Thoracic aorta (tissue), 2 donors: ENCODE results near the gene CPT2. TPM values are rescaled to one million over a fixed set of nuclear protein-coding genes. Genes with fewer than 3 reads are reported as not detected.

ENCODE experiments used
- ATAC-seq: fragments of 150-250 bp; one replicate; pipeline ENCODE4 v1.8.0; 2017; ENCODE audit warnings: low read depth; ENCODE audit not compliant: insufficient number of reproducible peaks, low FRiP score
- DNase-seq: peaks from one replicate; pipeline ENCODE4 v3.0.0-alpha.2; 2020; ENCODE audit warnings: low spot score
- H3K27ac ChIP-seq, 2 donors: fragments of 200-600 bp; sonication (generic); 1 replicate in 1 of 2; 2 replicates in 1 of 2; pipeline ENCODE4 v1.5.1; 2016; ENCODE audit warnings: mild to moderate bottlenecking in 2 of 2, moderate library complexity in 2 of 2
- H3K27me3 ChIP-seq: fragments of 200-600 bp; sonication (generic); replicated peaks from 2 replicates; pipeline ENCODE4 v1.6.0; 2016; ENCODE audit warnings: mild to moderate bottlenecking; ENCODE audit not compliant: insufficient read depth
- H3K36me3 ChIP-seq: fragments of 200-600 bp; sonication (generic); one replicate; pipeline ENCODE4 v1.5.1; 2016
- H3K4me1 ChIP-seq, 2 donors: fragments of 200-600 bp; sonication (generic); 1 replicate in 1 of 2; 2 replicates in 1 of 2; pipeline versions ENCODE4 v1.5.1 to v1.6.0; 2016; ENCODE audit warnings: low read depth in 2 of 2, mild to moderate bottlenecking in 1 of 2; ENCODE audit not compliant: control insufficient read depth in 1 of 2
- H3K4me3 ChIP-seq: fragments of 200-600 bp; sonication (generic); 2 replicates; pipeline ENCODE4 v1.5.1; 2016; ENCODE audit warnings: mild to moderate bottlenecking
- H3K9me3 ChIP-seq: fragments of 200-600 bp; sonication (generic); 2 replicates; pipeline ENCODE4 v1.5.1; 2016
- total RNA-seq, 2 donors: library from RNA; depleted of rRNA; stranded (reverse); fragments of >200 nt; gene quantifications; one replicate each; pipeline versions ENCODE4 v1.1.0 to v1.2.3, GENCODE V29; 2016
- TF ChIP-seq, protein P1 (sequence below): fragments of 200-600 bp; sonication (generic); IDR thresholded peaks from one replicate; pipeline ENCODE4 v1.5.1; 2019; ENCODE audit warnings: antibody characterized with exemption

Gene CPT2
- total RNA-seq, 2 donors from 2014 or later, result 6.6 to 20.4 TPM

DNA sequence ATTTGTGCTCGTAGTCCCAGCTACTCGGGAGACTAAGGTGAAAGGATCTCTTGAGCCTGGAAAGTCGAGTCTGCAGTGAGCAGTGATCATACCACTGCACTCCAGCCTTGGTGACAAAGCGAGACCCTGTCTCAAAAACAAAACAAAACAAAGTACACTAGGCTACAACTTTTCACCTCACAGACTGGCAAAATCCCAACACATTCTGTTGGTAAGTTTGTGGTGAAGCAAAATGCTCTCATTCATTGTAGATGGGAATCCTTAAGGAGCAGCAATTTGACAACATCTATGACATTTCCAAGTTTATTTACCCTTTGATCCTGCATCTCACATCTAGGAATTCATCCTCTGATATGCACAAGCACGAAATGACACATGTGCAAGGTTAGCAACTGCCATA is 34.0 kb upstream of the CPT2 start:
- no peaks in the 10 kb centered on the region for H3K27me3 ChIP-seq
- no peak overlapping the region for H3K27ac ChIP-seq
- H3K4me3 ChIP-seq, result no peak overlapping the region
- no peaks in the 10 kb centered on the region for H3K9me3 ChIP-seq
- DNase-seq (no peak), ATAC-seq (no peak)
- TF ChIP-seq, protein P1, sequence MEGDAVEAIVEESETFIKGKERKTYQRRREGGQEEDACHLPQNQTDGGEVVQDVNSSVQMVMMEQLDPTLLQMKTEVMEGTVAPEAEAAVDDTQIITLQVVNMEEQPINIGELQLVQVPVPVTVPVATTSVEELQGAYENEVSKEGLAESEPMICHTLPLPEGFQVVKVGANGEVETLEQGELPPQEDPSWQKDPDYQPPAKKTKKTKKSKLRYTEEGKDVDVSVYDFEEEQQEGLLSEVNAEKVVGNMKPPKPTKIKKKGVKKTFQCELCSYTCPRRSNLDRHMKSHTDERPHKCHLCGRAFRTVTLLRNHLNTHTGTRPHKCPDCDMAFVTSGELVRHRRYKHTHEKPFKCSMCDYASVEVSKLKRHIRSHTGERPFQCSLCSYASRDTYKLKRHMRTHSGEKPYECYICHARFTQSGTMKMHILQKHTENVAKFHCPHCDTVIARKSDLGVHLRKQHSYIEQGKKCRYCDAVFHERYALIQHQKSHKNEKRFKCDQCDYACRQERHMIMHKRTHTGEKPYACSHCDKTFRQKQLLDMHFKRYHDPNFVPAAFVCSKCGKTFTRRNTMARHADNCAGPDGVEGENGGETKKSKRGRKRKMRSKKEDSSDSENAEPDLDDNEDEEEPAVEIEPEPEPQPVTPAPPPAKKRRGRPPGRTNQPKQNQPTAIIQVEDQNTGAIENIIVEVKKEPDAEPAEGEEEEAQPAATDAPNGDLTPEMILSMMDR, result no peak
- H3K4me1 ChIP-seq, result no peaks in the 10 kb centered on the region
- no peaks in the 10 kb centered on the region for H3K36me3 ChIP-seq

GRCh38 chr1:53163291-53163768 is 33.3 kb upstream of the CPT2 start:
- Histone ChIP-seq H3K27ac (no peak overlapping the region), H3K4me1 (no peaks in the 10 kb centered on the region), H3K4me3 (no peak overlapping the region), H3K27me3 (no peaks in the 10 kb centered on the region), H3K9me3 (no peaks in the 10 kb centered on the region), H3K36me3 (no peaks in the 10 kb centered on the region)
- DNase-seq, result no peak
- TF ChIP-seq, protein P1, result no peak
- no peak for ATAC-seq

DNA sequence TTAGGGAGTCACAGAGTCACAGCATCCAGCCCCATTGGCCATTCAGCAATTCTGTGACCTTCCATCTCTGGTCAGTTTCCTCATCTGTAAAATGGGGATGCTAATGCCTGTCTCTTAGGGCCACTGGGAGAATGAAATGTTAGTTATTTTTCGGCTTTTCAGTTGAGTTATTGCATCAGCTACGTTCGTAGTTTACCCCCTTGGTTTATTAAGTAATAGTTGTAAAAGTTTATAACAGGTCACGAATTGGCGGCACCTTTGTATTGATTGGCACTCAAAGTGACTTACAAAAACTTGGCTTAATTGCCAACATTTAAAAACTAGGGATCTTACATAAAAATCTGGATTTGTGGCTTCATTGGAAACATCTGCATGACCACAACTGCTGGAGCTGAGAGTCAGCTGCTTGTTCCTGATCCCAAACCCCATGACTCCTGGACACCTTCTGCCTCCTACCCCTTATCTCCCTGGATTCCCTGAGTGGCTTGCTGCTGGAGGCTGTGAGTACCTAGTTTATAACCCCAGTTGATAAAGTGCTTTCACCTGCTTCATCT is 31.1 kb upstream of the CPT2 start:
- TF ChIP-seq, protein P1, result no peak
- Histone ChIP-seq H3K27me3 (no peaks in the 10 kb centered on the region), H3K9me3 (no peaks in the 10 kb centered on the region), H3K4me3 (no peak overlapping the region), H3K27ac (no peak overlapping the region), H3K4me1 (no peaks in the 10 kb centered on the region), H3K36me3 (no peaks in the 10 kb centered on the region)
- DNase-seq (no peak), ATAC-seq (no peak)

DNA sequence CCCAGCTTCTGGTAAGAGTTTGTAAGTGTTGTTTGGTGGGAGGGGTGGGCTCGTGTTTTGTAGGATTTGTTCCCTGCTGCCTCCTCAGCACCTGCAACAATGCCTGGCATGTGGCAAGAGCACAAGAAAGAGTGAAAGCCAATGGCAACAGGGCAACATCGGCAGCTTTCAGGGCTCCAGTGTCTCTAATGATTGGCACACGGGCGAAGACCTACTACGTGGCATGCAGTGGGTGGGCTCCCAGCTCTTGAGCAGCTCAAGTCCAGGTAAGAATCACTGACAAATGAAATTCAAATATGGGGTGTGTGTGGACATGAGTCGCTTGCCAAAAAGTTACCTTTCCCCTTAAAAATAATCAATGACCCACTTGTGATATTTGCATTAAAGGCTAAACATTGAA is 30.3 kb upstream of the CPT2 start:
- no peak overlapping the region for H3K4me3 ChIP-seq
- no peaks in the 10 kb centered on the region for H3K9me3 ChIP-seq
- no peak overlapping the region for H3K27ac ChIP-seq
- DNase-seq (no peak), ATAC-seq (no peak)
- TF ChIP-seq, protein P1, result no peak
- H3K27me3 ChIP-seq, result no peaks in the 10 kb centered on the region
- H3K36me3 ChIP-seq, result no peaks in the 10 kb centered on the region
- H3K4me1 ChIP-seq, result no peaks in the 10 kb centered on the region

DNA sequence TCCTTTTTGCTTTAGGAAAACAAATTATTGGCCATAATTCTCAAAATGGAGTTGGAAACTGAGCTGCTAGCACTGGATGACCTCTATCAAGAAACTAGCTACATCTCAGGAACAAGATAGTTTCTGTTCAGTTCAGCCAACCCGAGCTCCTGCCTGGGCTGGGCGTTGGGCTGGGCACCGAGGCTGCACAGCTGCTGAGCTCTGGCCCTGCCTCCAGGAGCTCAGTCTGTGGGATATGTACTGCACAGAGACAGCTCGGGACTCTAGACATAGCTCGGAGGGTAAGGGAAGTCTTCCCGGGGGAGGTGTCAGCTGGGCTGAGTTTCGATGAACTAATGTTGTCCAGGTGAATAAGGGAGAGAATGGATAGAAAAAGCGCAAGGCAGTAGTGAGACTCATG is 29.7 kb upstream of the CPT2 start:
- H3K4me1 ChIP-seq, result peaks cover under 1% of the 10 kb centered on the region in 2 donors
- DNase-seq, result no peak

More for the DNA sequence above, 29.7 kb upstream of the CPT2 start:
- H3K36me3 ChIP-seq, result no peaks in the 10 kb centered on the region
- H3K27me3 ChIP-seq, result no peaks in the 10 kb centered on the region
- TF ChIP-seq, protein P1, result no peak
- no peaks in the 10 kb centered on the region for H3K9me3 ChIP-seq
- no peak overlapping the region for H3K4me3 ChIP-seq
- no peak overlapping the region for H3K27ac ChIP-seq
- ATAC-seq, result no peak
